SK-N-MC (cell line): ENCODE measurements around the gene ABCA10.

Source experiments
- DNase-seq: peaks from one replicate; pipeline ENCODE4 v3.0.0-alpha.2; 2011; ENCODE audit warnings: low read depth, low spot score
- H3K27ac ChIP-seq: fragments of 200-600 bp; sonication (generic); 2 replicates; pipeline ENCODE4 v1.5.1; 2016; ENCODE audit warnings: mixed run types
- H3K36me3 ChIP-seq: fragments of 200-600 bp; sonication (generic); 2 replicates; pipeline ENCODE4 v1.6.1; 2017; ENCODE audit warnings: antibody characterized with exemption, low read length, mixed read lengths; ENCODE audit not compliant: insufficient read depth
- H3K4me3 ChIP-seq: fragments of 200-600 bp; sonication (generic); 2 replicates; pipeline ENCODE4 v1.5.1; 2016
- H3K9ac ChIP-seq: fragments of 200-600 bp; sonication (generic); 2 replicates; pipeline ENCODE4 v1.8.0; 2017; ENCODE audit warnings: mixed run types, mixed read lengths; ENCODE audit not compliant: insufficient read length
- H3K9me3 ChIP-seq: fragments of 200-600 bp; sonication (generic); 2 replicates; pipeline ENCODE4 v1.6.1; 2017; ENCODE audit warnings: low read depth, mild to moderate bottlenecking, antibody characterized with exemption, low read length, moderate library complexity, mixed read lengths
- EZH2 ChIP-seq: fragments of 200-600 bp; sonication (generic); IDR thresholded peaks from one replicate; pipeline ENCODE4 v1.6.1; 2017; ENCODE audit warnings: antibody characterized with exemption
- FOXP2 ChIP-seq: optimal IDR thresholded peaks from 2 replicates; pipeline ENCODE3; 2011; ENCODE audit warnings: mild to moderate bottlenecking, moderate library complexity; ENCODE audit not compliant: insufficient read depth; ENCODE audit errors: extremely low read length, control extremely low read depth
- POLR2AphosphoS5 ChIP-seq: IDR thresholded peaks from 2 replicates; pipeline ENCODE4 v1.6.1; 2012; ENCODE audit warnings: mild to moderate bottlenecking, low read depth, low read length, borderline replicate concordance

ABCA10 gene

GRCh38 chr17:69192754-69193153, 35.9 kb downstream of the ABCA10 start:
- Histone ChIP-seq H3K27ac (no peak overlapping the region), H3K4me3 (no peak overlapping the region), H3K9ac (no peak overlapping the region), H3K9me3 (no peaks in the 10 kb centered on the region), H3K36me3 (no peaks in the 10 kb centered on the region)
- no peak for TF ChIP-seq EZH2
- no peak for TF ChIP-seq POLR2AphosphoS5
- TF ChIP-seq FOXP2, result no peak
- no peak for DNase-seq

GRCh38 chr17:69188796-69189195, 39.8 kb downstream of the ABCA10 start:
- Histone ChIP-seq H3K36me3 (no peaks in the 10 kb centered on the region), H3K27ac (no peak overlapping the region), H3K9ac (no peak overlapping the region), H3K4me3 (no peak overlapping the region), H3K9me3 (no peaks in the 10 kb centered on the region)
- TF ChIP-seq FOXP2 (no peak), EZH2 (no peak), POLR2AphosphoS5 (no peak)
- no peak for DNase-seq

- H3K36me3 ChIP-seq, result no peaks in the 10 kb centered on the region
- H3K4me3 ChIP-seq, result no peak overlapping the region
- no peaks in the 10 kb centered on the region for H3K9me3 ChIP-seq
- H3K9ac ChIP-seq, result no peak overlapping the region
- TF ChIP-seq EZH2, result no peak
- no peak for TF ChIP-seq FOXP2
- no peak for TF ChIP-seq POLR2AphosphoS5
- no peak overlapping the region for H3K27ac ChIP-seq
- DNase-seq, result no peak
Measured at GRCh38 chr17:69188064-69188463, 40.6 kb downstream of the ABCA10 start.

DNA sequence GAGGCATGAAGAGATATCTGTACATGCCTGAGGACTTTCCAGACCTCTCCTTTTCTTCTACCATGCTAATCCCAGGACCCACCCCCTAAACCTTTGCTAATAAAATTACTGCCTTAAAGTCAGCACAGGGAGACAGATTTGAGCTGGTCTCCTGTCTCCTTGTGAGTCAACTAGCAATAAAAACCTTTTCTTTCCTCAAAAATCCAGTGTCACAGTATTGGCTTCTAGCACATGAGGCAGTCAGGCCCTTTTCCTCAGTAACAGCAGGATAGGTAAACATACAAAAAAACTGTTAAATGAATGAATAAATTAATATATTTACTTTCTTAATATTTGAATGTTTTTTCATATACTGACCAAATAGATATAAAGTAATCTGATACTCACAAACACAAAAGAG, 41.3 kb downstream of the ABCA10 start:
- no peak overlapping the region for H3K9ac ChIP-seq
- no peak for TF ChIP-seq FOXP2
- TF ChIP-seq EZH2, result no peak
- no peak for TF ChIP-seq POLR2AphosphoS5
- no peaks in the 10 kb centered on the region for H3K36me3 ChIP-seq
- no peak overlapping the region for H3K4me3 ChIP-seq
- no peak for DNase-seq
- no peaks in the 10 kb centered on the region for H3K9me3 ChIP-seq
- H3K27ac ChIP-seq, result no peak overlapping the region

DNA sequence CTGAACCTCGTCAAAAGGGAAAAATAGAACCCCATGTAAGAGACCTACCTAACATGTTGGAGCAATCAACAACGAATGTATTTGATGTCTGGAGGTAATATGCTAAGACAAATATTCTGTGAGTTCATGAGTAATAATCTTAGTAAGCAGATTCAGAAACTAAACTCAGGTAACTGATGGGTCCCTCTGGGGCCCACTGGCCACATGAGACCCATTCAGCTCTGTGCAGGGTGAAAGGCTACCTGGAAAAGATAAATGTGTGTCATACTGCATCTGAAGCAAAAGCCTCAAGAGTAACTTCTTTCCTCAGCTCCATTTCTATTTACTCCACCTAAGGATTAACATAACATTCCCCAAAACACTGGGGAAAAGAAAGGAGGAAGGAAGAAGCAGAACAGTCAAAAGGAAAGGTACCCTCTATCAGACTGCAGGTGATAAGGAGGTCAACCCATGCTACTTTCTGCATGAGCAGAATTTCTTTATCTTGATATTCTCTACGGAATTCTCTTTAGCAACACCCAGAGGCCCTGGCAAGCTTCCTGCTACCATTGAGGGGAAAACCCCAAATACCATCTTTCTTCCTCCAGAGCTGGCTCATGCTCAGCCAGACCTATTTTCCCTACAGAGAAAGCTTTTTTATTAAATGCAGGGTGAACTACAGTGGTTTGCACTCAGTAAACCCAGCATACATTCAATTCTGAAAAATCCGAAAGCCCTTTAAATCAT, 49.2 kb downstream of the ABCA10 start:
- no peak overlapping the region for H3K27ac ChIP-seq
- H3K36me3 ChIP-seq, result no peaks in the 10 kb centered on the region
- H3K9ac ChIP-seq, result no peak overlapping the region
- no peak for DNase-seq
- H3K4me3 ChIP-seq, result no peak overlapping the region
- H3K9me3 ChIP-seq, result no peaks in the 10 kb centered on the region
- TF ChIP-seq FOXP2, result no peak
- TF ChIP-seq POLR2AphosphoS5, result no peak
- no peak for TF ChIP-seq EZH2

- Histone ChIP-seq H3K9me3 (no peaks in the 10 kb centered on the region), H3K27ac (no peak overlapping the region), H3K9ac (no peak overlapping the region), H3K36me3 (no peaks in the 10 kb centered on the region), H3K4me3 (no peak overlapping the region)
- DNase-seq, result no peak
- no peak for TF ChIP-seq EZH2
- no peak for TF ChIP-seq FOXP2
- TF ChIP-seq POLR2AphosphoS5, result no peak
Measured at GRCh38 chr17:69176457-69176795, 52.2 kb downstream of the ABCA10 start.

DNA sequence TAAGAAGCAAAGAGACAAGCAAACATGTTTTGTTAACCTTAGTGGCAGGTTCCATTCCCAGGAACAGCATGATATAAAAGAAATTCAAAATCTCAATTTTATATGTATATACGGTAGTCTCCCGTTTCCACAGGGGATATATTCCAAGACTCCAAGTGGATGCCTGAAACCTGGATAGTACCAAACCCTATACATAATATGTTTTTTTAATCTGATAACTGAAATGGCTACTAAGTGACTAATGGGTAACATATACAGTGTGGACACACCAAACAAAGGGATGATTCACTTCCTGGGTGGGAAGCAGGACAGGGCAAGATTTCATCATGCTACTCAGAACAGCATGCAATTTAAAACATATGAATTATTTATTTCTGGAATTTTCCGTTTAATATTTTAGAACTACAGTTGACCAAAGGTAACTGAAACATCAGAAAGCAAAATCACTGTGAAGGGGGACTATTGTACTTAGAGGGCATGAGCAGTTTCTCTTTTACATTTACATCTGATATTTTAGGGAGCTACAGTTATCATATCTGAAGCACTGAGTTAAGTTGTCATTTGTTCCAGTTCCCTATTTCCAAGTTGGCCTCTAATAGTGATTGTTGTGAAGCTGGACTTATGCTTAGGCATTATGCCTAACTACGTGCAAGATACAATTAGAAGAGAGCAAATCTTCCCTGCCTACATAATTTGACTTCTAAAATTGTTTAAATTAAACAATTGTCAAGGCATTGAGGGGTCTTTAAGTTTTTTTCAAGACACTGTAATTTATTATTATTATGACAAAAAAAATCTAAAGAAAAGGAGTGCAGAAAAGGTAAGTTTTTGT, 52.8 kb downstream of the ABCA10 start:
- Histone ChIP-seq H3K9ac (no peak overlapping the region), H3K27ac (no peak overlapping the region), H3K36me3 (no peaks in the 10 kb centered on the region), H3K9me3 (no peaks in the 10 kb centered on the region), H3K4me3 (no peak overlapping the region)
- DNase-seq, result no peak
- TF ChIP-seq EZH2, result no peak
- no peak for TF ChIP-seq FOXP2
- TF ChIP-seq POLR2AphosphoS5, result no peak

- DNase-seq, result no peak
- TF ChIP-seq EZH2 (no peak), FOXP2 (no peak), POLR2AphosphoS5 (no peak)
- H3K4me3 ChIP-seq, result no peak overlapping the region
- H3K27ac ChIP-seq, result no peak overlapping the region
- H3K9me3 ChIP-seq, result no peaks in the 10 kb centered on the region
- H3K36me3 ChIP-seq, result no peaks in the 10 kb centered on the region
- H3K9ac ChIP-seq, result no peak overlapping the region
Measured at GRCh38 chr17:69175262-69175624, 53.4 kb downstream of the ABCA10 start.
